Keratinocyte (primary cell): Measurements from ENCODE around the gene GSTM1.

Experiments used
- EZH2 ChIP-seq: IDR thresholded peaks from one replicate; pipeline ENCODE4 v1.6.1; 2012; ENCODE audit warnings: inconsistent platforms, mild to moderate bottlenecking, low read length, moderate library complexity
- TF ChIP-seq, protein P1 (sequence below), 3 experiments: IDR thresholded peaks in 1 of 3; conservative IDR thresholded peaks in 1 of 3; optimal IDR thresholded peaks in 1 of 3; 2 replicates in 2 of 3; 3 replicates in 1 of 3; pipeline versions ENCODE3 to v1.5.1; 2011; ENCODE audit warnings: low read length in 3 of 3, mild to moderate bottlenecking in 3 of 3, moderate library complexity in 2 of 3, control low read depth in 1 of 3, inconsistent platforms in 1 of 3; ENCODE audit not compliant: insufficient read depth in 2 of 3; ENCODE audit errors: extremely low read depth in 1 of 3

DNA sequence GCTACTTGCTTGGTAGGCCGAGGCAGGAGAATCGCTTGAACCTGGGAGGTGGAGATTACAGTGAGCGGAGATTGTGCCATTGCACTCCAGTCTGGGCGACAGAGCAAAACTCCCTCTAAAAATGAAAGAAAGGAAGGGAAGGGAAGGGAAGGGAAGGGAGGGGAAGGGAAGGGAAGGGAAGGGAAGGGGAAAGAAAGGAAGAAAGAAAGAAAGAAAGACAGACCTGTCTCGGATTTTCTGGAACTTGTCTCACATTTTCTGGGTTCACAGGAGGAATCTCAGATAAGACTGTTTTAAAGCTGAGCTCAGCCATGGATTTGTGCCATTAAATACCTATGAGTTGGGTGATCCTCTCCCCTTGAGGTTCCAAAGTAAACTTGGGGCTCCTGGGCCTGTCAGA lies 37.3 kb downstream of the GSTM1 start:
- no peak for TF ChIP-seq EZH2
- TF ChIP-seq, protein P1, sequence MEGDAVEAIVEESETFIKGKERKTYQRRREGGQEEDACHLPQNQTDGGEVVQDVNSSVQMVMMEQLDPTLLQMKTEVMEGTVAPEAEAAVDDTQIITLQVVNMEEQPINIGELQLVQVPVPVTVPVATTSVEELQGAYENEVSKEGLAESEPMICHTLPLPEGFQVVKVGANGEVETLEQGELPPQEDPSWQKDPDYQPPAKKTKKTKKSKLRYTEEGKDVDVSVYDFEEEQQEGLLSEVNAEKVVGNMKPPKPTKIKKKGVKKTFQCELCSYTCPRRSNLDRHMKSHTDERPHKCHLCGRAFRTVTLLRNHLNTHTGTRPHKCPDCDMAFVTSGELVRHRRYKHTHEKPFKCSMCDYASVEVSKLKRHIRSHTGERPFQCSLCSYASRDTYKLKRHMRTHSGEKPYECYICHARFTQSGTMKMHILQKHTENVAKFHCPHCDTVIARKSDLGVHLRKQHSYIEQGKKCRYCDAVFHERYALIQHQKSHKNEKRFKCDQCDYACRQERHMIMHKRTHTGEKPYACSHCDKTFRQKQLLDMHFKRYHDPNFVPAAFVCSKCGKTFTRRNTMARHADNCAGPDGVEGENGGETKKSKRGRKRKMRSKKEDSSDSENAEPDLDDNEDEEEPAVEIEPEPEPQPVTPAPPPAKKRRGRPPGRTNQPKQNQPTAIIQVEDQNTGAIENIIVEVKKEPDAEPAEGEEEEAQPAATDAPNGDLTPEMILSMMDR (optimal IDR thresholded peaks at IDR 0.05 in 1 of 3, IDR thresholded peaks at IDR 0.05 in 1 of 3, conservative IDR thresholded peaks at IDR 0.05 in 1 of 3; ENCODE audit: extremely low read depth in 1 of 3, insufficient read depth in 2 of 3, low read length in 3 of 3) = no peak
